K562 (cell line): ENCODE data around the gene MYO9A. TPM values are rescaled to one million over a fixed set of nuclear protein-coding genes. Genes with fewer than 3 reads are reported as not detected.
A peak's percentile ranks its signal among the peaks of the same experiment; 100 is the strongest.

Source experiments
- ATAC-seq: fragments of 200-7000 bp; cut with Tn5 transposase; 3 replicates; pipeline ENCODE4 v1.9.1; 2020; ENCODE audit warnings: moderate library complexity
- BruUV-seq: library from RNA; stranded (reverse); fragments of 400-500 nt; replicated peaks from 2 replicates; lab custom pipeline; 2021; lab: Mats Ljungman, UMichigan
- CTCF ChIA-PET: fragments of 300-600 bp; formaldehyde crosslinking; extraction: SDS; loops from one replicate; lab custom pipeline; 2021; ENCODE audit warnings: low intra/inter-chr PET ratio; lab: Yijun Ruan, JAX
- POLR2A ChIA-PET: fragments of 300-600, 350-650 bp; sonication (Branson Sonifier 250); formaldehyde crosslinking; extraction: SDS; loops from one replicate; lab custom pipeline; 2021; ENCODE audit warnings: antibody characterized with exemption, inconsistent platforms; lab: Yijun Ruan, JAX
- DNase-seq, 4 experiments: peaks; one replicate each; pipeline versions ENCODE4 v3.0.0 to v3.0.0-alpha.2; 2011 to 2018; ENCODE audit warnings: low spot score in 3 of 4, mixed read lengths in 3 of 4; ENCODE audit errors: extremely low read depth in 1 of 4
- FAIRE-seq: peaks from 2 replicates; lab custom pipeline; 2011; peaks lifted over from hg19 to GRCh38; lab: Jason Lieb, UNC
- H2AFZ ChIP-seq: 2 replicates; pipeline ENCODE4 v1.6.0; 2011; ENCODE audit warnings: low read depth, low read length, control low read depth, inconsistent platforms
- H3K27ac ChIP-seq: fragments of 200-600 bp; 3 replicates; pipeline ENCODE4 v1.8.0; 2011; ENCODE audit warnings: low read depth, mild to moderate bottlenecking, control low read depth, inconsistent platforms, low read length, moderate library complexity, mixed read lengths; ENCODE audit errors: extremely low read depth
- H3K27me3 ChIP-seq, 2 experiments: fragments of 300-600 bp in 1 of 2; 2 replicates in 1 of 2; 3 replicates in 1 of 2; pipeline versions ENCODE4 v1.6.0 to v1.8.0; 2011; ENCODE audit warnings: inconsistent platforms in 2 of 2, low read length in 2 of 2, mild to moderate bottlenecking in 1 of 2, mixed read lengths in 1 of 2, moderate library complexity in 1 of 2; ENCODE audit not compliant: control insufficient read depth in 2 of 2, insufficient read depth in 2 of 2
- H3K36me3 ChIP-seq: fragments of 300-600 bp; 3 replicates; pipeline ENCODE4 v1.8.0; 2011; ENCODE audit warnings: mild to moderate bottlenecking, low read length, inconsistent platforms; ENCODE audit not compliant: control insufficient read depth, insufficient read depth
- H3K4me1 ChIP-seq, 2 experiments: fragments of 200-600 bp in 1 of 2; replicated peaks in 1 of 2; 2 replicates in 1 of 2; 3 replicates in 1 of 2; pipeline versions ENCODE4 v1.5.1 to v1.8.0; 2011; ENCODE audit warnings: inconsistent platforms in 2 of 2, low read length in 2 of 2, mild to moderate bottlenecking in 1 of 2, mixed read lengths in 1 of 2, moderate library complexity in 1 of 2; ENCODE audit not compliant: control insufficient read depth in 2 of 2, insufficient read depth in 2 of 2
- H3K4me2 ChIP-seq: 2 replicates; pipeline ENCODE4 v1.6.1; 2011; ENCODE audit warnings: low read length, control low read depth, inconsistent platforms, mixed read lengths; ENCODE audit not compliant: insufficient read depth
- H3K4me3 ChIP-seq: fragments of 200-600 bp; sonication (generic), shearing (Covaris generic); 2 replicates; pipeline ENCODE4 v1.5.1; 2016; ENCODE audit warnings: control low read depth, inconsistent platforms
- H3K79me2 ChIP-seq: fragments of 200-600 bp; 3 replicates; pipeline ENCODE4 v1.8.0; 2011; ENCODE audit warnings: low read length, inconsistent platforms; ENCODE audit not compliant: control insufficient read depth, insufficient read depth
- H3K9ac ChIP-seq, 2 experiments: 2 replicates each; pipeline versions ENCODE4 v1.6.0 to v1.6.1; 2011; ENCODE audit warnings: low read depth in 2 of 2, low read length in 2 of 2, control low read depth in 1 of 2, inconsistent platforms in 1 of 2, mild to moderate bottlenecking in 1 of 2, mixed read lengths in 1 of 2; ENCODE audit not compliant: insufficient read depth in 1 of 2
- H3K9me1 ChIP-seq: one replicate; pipeline ENCODE4 v1.6.0; 2011; ENCODE audit warnings: inconsistent platforms, mild to moderate bottlenecking, low read length, moderate library complexity; ENCODE audit not compliant: control insufficient read depth, insufficient read depth
- H3K9me3 ChIP-seq: replicated peaks from 2 replicates; pipeline ENCODE4 v1.5.1; 2011; ENCODE audit warnings: low read depth, low read length, inconsistent platforms; ENCODE audit not compliant: control insufficient read depth, insufficient read depth
- H4K20me1 ChIP-seq: replicated peaks from 2 replicates; pipeline ENCODE4 v1.6.1; 2011; ENCODE audit warnings: low read length, inconsistent platforms, mixed read lengths; ENCODE audit not compliant: control insufficient read depth, insufficient read depth
- NEUROD1 ChIP-seq: fragments of 150-350 bp; IDR thresholded peaks from 2 replicates; pipeline ENCODE4 v1.6.1; 2014; ENCODE audit warnings: borderline replicate concordance, low read length, low read depth; ENCODE audit not compliant: partially characterized antibody
- NR2C1 ChIP-seq, 2 experiments: fragments of 450-650 bp; IDR thresholded peaks; 2 replicates each; pipeline ENCODE4 v1.6.1; 2017; ENCODE audit warnings: mild to moderate bottlenecking in 2 of 2, antibody characterized with exemption in 1 of 2, inconsistent platforms in 1 of 2, missing compliant biosample characterization in 1 of 2, missing genetic modification characterization in 1 of 2
- PREB ChIP-seq: sonication (generic); formaldehyde crosslinking; IDR thresholded peaks from 2 replicates; pipeline ENCODE4 v1.8.1; 2023; ENCODE audit warnings: mild to moderate bottlenecking, missing genetic modification reagents
- TAF15 ChIP-seq: fragments of 200-400 bp; formaldehyde crosslinking; IDR thresholded peaks from 2 replicates; pipeline ENCODE4 v1.6.1; 2017; ENCODE audit warnings: mild to moderate bottlenecking, low read depth, low read length, moderate library complexity
- ZBTB11 ChIP-seq, 3 experiments: fragments of 200-800 bp in 1 of 3; fragments of 250-450 bp in 1 of 3; fragments of 450-650 bp in 1 of 3; sonication (Bioruptor Pico) in 1 of 3; sonication (Bioruptor generic) in 1 of 3; formaldehyde crosslinking in 1 of 3; IDR thresholded peaks; 2 replicates each; pipeline versions ENCODE4 v1.6.1 to v1.8.0; 2016 to 2022; ENCODE audit warnings: mild to moderate bottlenecking in 2 of 3, missing genetic modification characterization in 2 of 3, missing compliant biosample characterization in 1 of 3, moderate library complexity in 1 of 3
- ZFP36 ChIP-seq: fragments of 150-350 bp; IDR thresholded peaks from 2 replicates; pipeline ENCODE4 v1.6.1; 2018; ENCODE audit warnings: low read length, low read depth; ENCODE audit not compliant: partially characterized antibody
- ZNF165 ChIP-seq: fragments of 250-450 bp; sonication (Bioruptor Pico); IDR thresholded peaks from 2 replicates; pipeline ENCODE4 v1.4.0; 2020; ENCODE audit warnings: borderline replicate concordance
- WGBS: fragments of 100-300 bp; shearing (Covaris generic); methylation state at CpG from one replicate; pipeline ENCODE4 v1.1.6; 2016; ENCODE audit warnings: low coverage, mixed read lengths; ENCODE audit not compliant: insufficient coverage; ENCODE audit errors: missing lambda C conversion rate; 5-methylcytosine and 5-hydroxymethylcytosine counted together
- in situ Hi-C: fragments of 300-500 bp; cut with MboI; formaldehyde crosslinking; loops from 4 replicates; pipeline ENCODE4 v1.15.0; 2018; ENCODE audit warnings: inconsistent platforms, mixed read lengths
- intact Hi-C: fragments of 100-400 bp; cut with micrococcal nuclease; formaldehyde crosslinking; loops from 2 replicates; pipeline ENCODE4 v1.14.2; 2022
- polyA plus RNA-seq, 8 experiments: library from polyadenylated mRNA; depleted of rRNA in 4 of 8; stranded (reverse) in 5 of 8; unstranded in 3 of 8; fragments of >200 nt; fragmentation: Nextera tagmentation in 2 of 8; fragmentation: Illumina TruSeq in 1 of 8; extraction: Ambion mirVana in 2 of 8; extraction: Trizol in 1 of 8; gene quantifications; 2 replicates each; pipeline versions ENCODE4 v1.2.1 to v1.2.3, GENCODE V29; 2011 to 2014; ENCODE audit warnings: inconsistent platforms in 1 of 8, missing spikeins in 1 of 8
- total RNA-seq, 7 experiments: library from RNA; depleted of rRNA in 6 of 7; stranded (reverse); fragments of >200 nt in 6 of 7; fragmentation: Illumina TruSeq in 2 of 7; extraction: Trizol in 2 of 7; gene quantifications; 2 replicates each; pipeline versions ENCODE4 v1.2.1 to v1.2.3, GENCODE V29; 2011 to 2021; ENCODE audit warnings: low replicate concordance in 1 of 7

Gene MYO9A
- total and polyA plus RNA-seq, 9 of the 15 experiments (the other 6 are each of a cell fraction or from before 2014, with no cell fraction given), result 1.9 to 15.4 (median 5.8) TPM

GRCh38 chr15:72146221-72146620, 28.3 kb upstream of the MYO9A start:
- Histone ChIP-seq H3K9me3 (no peaks in the 10 kb centered on the region), H3K27me3 (peaks cover 0 to 3% of the 10 kb centered on the region in 2 experiments; a peak in 4 of 5 replicates), H3K4me3 (no peak overlapping the region), H3K9ac (no peak overlapping the region), H3K9me1 (no peaks in the 10 kb centered on the region), H3K4me1 (no peaks in the 10 kb centered on the region), H4K20me1 (no peaks in the 10 kb centered on the region; the same call in 1 of the 2 replicates), H3K36me3 (no peaks in the 10 kb centered on the region), H3K79me2 (no peaks in the 10 kb centered on the region), H2AFZ (no peak overlapping the region), H3K27ac (no peak overlapping the region), H3K4me2 (no peak overlapping the region)
- ATAC-seq (no peak), FAIRE-seq (no peak), DNase-seq (no peak)
- CTCF ChIA-PET, result no interaction called here
- no TSS peak for BruUV-seq
- intact Hi-C loops, result no loop called here
- in situ Hi-C loops, result loop anchor here (5.0 kb wide), 1 partner anchor 404 kb away; no protein-coding TSS in a partner anchor
- POLR2A ChIA-PET, result interaction anchor here (1.2 kb wide), 1 partner anchor 11 kb away, joined by 3 read pairs; no protein-coding TSS in a partner anchor
- 2% methylated on average over 3 of the region's 3 CpGs for WGBS
- TF ChIP-seq ZNF165 (CRISPR knock-in tag) (no peak), TAF15 (no peak), ZFP36 (no peak)

- H4K20me1 ChIP-seq, result no peaks in the 10 kb centered on the region; the same call in 1 of the 2 replicates
- intact Hi-C loops (no loop called here), in situ Hi-C loops (no loop called here)
- FAIRE-seq (no peak), DNase-seq (no peak), ATAC-seq (no peak)
- BruUV-seq, result no TSS peak
- no peaks in the 10 kb centered on the region for H3K79me2 ChIP-seq
- no peak overlapping the region for H3K4me2 ChIP-seq
- 2% methylated on average over 4 of the region's 4 CpGs for WGBS
- no peak overlapping the region for H3K4me3 ChIP-seq
- no peaks in the 10 kb centered on the region for H3K36me3 ChIP-seq
- ChIA-PET CTCF (no interaction called here), POLR2A (no interaction called here)
- no peak overlapping the region for H2AFZ ChIP-seq
- H3K9me3 ChIP-seq, result no peaks in the 10 kb centered on the region
- H3K4me1 ChIP-seq, result no peaks in the 10 kb centered on the region
- no peak overlapping the region for H3K9ac ChIP-seq
- no peak overlapping the region for H3K27ac ChIP-seq
- H3K27me3 ChIP-seq, result peaks cover 0 to 6% of the 10 kb centered on the region in 2 experiments; a peak in 4 of 5 replicates
- no peaks in the 10 kb centered on the region for H3K9me1 ChIP-seq
- TF ChIP-seq ZBTB11 (CRISPR knock-in tag; IDR thresholded peaks at IDR 0.05) (no peak), PREB (CRISPR knock-in tag) (no peak), NEUROD1 (no peak), NR2C1 (IDR thresholded peaks at IDR 0.05) (no peak), NR2C1 (tag; IDR thresholded peaks at IDR 0.05) (0 out of 2 replicates have a peak, but pooled peaks have one; percentile 25)
Observed at GRCh38 chr15:72141171-72142084, 23.5 kb upstream of the MYO9A start.
